Measurements from ENCODE around the gene KRTAP10-6. TPM values are rescaled to one million over a fixed set of nuclear protein-coding genes. Genes with fewer than 3 reads are reported as not detected.

The KRTAP10-6 gene, protein sequence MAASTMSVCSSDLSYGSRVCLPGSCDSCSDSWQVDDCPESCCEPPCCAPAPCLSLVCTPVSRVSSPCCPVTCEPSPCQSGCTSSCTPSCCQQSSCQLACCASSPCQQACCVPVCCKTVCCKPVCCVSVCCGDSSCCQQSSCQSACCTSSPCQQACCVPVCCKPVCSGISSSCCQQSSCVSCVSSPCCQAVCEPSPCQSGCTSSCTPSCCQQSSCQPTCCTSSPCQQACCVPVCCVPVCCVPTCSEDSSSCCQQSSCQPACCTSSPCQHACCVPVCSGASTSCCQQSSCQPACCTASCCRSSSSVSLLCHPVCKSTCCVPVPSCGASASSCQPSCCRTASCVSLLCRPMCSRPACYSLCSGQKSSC
- total RNA-seq (ENCODE audit: low replicate concordance), result not detected in 2 replicates

DNA sequence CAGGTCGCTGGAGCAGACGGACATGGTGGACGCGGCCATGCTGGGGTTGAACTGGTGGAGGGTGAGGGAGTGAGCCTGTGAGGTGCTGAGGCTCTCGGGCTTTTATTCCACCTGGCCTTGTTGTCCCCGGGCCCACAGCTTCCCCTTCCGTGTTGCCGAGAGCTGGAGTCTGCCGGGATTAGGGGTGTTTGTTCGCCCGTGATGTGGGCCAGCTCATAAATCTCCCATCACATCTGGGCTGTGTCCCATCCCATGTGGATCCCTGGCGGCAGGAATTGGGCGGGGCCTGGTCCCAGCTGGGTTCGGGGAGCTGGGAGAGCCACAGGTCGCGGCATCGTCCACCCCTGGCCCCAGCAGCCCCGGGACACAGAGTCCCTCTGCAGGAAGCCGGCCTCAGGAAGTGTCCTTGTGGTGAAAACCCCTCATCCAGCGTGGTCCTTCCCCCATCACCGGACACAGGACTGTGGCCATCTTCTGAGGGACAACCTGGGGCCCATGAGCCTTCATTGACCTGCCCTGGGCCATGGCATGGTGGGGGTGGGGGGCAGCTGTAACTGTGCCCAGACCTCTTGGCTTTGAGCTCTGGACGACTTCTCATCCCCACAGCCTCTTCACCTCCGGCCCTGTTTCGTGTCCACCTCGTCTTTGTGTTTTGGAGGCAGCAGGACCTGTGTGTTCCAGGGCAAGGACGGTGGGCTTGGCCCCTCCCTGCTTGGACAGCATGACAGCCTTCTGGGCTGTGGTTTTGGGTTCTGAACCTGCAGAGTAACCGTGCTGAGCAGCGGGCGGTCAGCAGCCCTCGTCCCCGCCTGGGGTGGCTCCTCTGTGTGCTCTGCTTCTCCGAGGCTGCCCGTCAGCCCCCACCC is at the start of gene KRTAP10-6:
Gene KRTAP10-6 (minus strand): TSS at position 60 of the 866 bp plus-strand sequence. CDS start 21 bp downstream, at position 39.

DNA sequence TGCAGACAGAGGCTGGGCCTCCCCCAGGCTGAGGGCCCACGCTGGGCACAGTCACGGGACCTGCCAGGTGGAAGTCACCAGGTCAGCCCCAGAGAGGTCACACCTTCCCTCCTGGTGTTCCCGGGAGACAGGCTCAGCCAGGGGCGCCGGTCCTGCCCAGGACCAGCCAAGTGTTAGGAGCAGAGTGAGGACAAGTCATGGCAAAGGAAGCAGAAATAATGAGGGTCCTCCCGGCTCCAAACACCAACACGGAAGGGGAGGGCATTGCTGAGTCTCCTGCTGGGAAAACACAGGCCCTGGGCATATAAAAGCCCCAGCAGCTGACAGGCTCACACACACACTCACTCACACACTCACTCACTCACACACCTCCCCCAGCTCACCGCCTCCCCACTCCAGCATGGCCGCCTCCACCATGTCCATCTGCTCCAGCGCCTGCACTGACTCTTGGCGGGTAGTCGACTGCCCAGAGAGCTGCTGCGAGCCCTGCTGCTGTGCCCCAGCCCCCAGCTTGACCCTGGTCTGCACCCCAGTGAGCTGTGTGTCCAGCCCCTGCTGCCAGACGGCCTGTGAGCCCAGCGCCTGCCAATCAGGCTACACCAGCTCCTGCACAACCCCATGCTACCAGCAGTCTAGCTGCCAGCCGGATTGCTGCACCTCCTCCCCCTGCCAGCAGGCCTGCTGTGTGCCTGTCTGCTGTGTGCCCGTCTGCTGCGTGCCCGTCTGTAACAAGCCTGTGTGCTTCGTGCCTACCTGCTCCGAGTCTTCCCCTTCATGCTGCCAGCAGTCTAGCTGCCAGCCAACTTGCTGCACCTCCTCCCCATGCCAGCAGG is 44.9 kb upstream of the KRTAP10-6 start, which contains the start of gene KRTAP10-10:
Gene KRTAP10-10 (plus strand): TSS at position 339 of the 833 bp plus-strand sequence. CDS start 62 bp downstream, at position 401.

DNA sequence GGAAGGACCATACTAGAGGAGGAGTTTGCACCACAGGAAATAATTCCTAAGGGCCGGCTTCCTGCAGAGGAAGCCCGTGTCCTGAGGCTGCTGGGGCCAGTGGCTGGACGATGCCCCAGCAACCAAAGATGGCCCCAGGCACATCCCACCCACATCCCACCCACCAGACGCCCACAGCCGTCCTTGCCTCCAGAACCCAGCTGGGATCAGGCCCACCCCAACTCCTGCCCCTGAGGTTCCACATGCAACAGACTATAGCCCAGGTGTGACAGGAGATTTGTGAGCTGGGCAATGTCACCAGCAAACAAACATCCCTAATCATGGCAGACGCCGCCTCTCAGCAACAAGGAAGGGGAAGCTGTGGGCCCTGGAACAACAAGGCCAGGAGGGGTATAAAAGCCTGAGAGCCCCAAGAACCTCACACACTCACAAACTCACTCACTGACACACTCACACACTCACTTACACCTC is 34.4 kb upstream of the KRTAP10-6 start, which contains the start of gene KRTAP10-9:
Gene KRTAP10-9 (plus strand): TSS at position 421 of the 471 bp plus-strand sequence. CDS start 79 bp downstream, outside the sequence.

DNA sequence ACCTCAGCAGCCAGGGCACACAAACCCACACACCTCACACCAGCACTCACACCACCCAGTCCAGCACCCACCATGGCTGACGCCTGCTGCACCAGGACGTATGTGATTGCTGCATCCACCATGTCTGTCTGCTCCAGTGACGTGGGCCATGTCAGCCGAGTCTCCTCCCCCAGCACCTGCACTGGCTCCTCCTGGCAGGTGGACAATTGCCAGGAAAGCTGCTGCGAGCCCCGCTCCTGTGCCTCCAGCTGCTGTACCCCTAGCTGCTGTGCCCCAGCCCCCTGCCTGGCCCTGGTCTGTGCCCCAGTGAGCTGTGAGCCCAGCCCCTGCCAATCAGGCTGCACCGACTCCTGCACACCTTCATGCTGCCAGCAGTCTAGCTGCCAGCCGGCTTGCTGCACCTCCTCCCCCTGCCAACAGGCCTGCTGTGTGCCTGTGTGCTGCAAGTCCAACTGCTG is 19.8 kb upstream of the KRTAP10-6 start, which contains the start of gene KRTAP10-8:
Gene KRTAP10-8 (plus strand): TSS at position 51 of the 458 bp plus-strand sequence. CDS start 22 bp downstream, at position 73.

GRCh38 chr21:44600118-44600978 is 8.0 kb upstream of the KRTAP10-6 start, which contains the start of gene KRTAP10-7:
Gene KRTAP10-7 (plus strand): TSS chr21:44600597. CDS start chr21:44600622, 25 bp downstream.

DNA sequence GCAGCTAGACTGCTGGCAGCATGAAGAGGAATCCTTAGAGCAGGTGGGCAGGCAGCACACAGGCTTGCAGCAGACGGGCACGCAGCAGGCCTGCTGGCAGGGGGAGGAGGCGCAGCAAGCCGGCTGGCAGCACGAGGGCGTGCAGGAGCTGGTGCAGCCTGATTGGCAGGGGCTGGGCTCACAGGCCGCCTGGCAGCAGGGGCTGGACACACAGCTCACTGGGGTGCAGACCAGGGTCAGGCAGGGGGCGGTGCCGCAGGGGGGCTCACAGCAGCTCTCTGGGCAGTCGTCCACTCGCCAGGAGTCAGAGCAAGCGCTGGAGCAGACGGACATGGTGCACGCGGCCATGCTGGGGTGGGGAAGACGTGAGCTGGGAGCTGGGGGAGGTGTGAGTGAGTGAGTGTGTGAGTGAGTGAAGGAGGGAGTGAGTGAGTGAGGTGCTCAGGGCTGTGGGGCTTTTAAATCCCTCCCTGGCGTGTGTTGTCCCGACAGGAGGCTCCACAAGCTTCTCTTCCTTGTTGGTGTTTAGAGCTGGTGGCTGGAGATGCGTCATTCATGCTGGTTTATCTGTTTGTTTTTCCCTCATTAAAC is 12.0 kb downstream of the KRTAP10-6 start, which contains the start of gene KRTAP10-5:
Gene KRTAP10-5 (minus strand): TSS at position 374 of the 591 bp plus-strand sequence. CDS start 26 bp downstream, at position 348.

GRCh38 chr21:44573630-44574456 is 18.5 kb downstream of the KRTAP10-6 start, which contains the start of gene KRTAP10-4:
Gene KRTAP10-4 (plus strand): TSS chr21:44573729. CDS start chr21:44573759, 30 bp downstream.

GRCh38 chr21:44558695-44559094 is 33.6 kb downstream of the KRTAP10-6 start, which contains the start of gene KRTAP10-3:
Gene KRTAP10-3 (minus strand): TSS chr21:44558795. CDS start chr21:44558715, 80 bp downstream.

GRCh38 chr21:44551340-44551961 is 40.9 kb downstream of the KRTAP10-6 start, which contains the start of gene KRTAP10-2:
Gene KRTAP10-2 (minus strand): TSS chr21:44551505. CDS start chr21:44551458, 47 bp downstream.

Other genes with a start within 250 kb of the KRTAP10-6 start
- gene TRPM2, start 238.9 kb downstream of the KRTAP10-6 start, total RNA-seq (ENCODE audit: low replicate concordance), result under 0.01 TPM in 1 of 2 replicates, not detected in the other
- 0.12 and 0.38 TPM in 2 replicates for gene LRRC3, start 137.0 kb downstream of the KRTAP10-6 start, total RNA-seq (ENCODE audit: low replicate concordance)
- gene KRTAP10-1, start 52.3 kb downstream of the KRTAP10-6 start, total RNA-seq (ENCODE audit: low replicate concordance), result not detected in 2 replicates
- gene KRTAP10-2, start 41.0 kb downstream of the KRTAP10-6 start, total RNA-seq (ENCODE audit: low replicate concordance), result not detected in 2 replicates
- not detected in 2 replicates for gene KRTAP10-3, start 33.7 kb downstream of the KRTAP10-6 start, total RNA-seq (ENCODE audit: low replicate concordance)
- gene KRTAP10-4, start 18.8 kb downstream of the KRTAP10-6 start, total RNA-seq (ENCODE audit: low replicate concordance), result not detected in 2 replicates
- not detected in 2 replicates for gene KRTAP10-5, start 11.9 kb downstream of the KRTAP10-6 start, total RNA-seq (ENCODE audit: low replicate concordance)
- gene KRTAP10-7, start 8.1 kb upstream of the KRTAP10-6 start, total RNA-seq (ENCODE audit: low replicate concordance), result not detected in 2 replicates
- not detected in 2 replicates for gene KRTAP10-8, start 19.6 kb upstream of the KRTAP10-6 start, total RNA-seq (ENCODE audit: low replicate concordance)
- not detected in 2 replicates for gene KRTAP10-9, start 34.6 kb upstream of the KRTAP10-6 start, total RNA-seq (ENCODE audit: low replicate concordance)
- not detected in 2 replicates for gene KRTAP10-10, start 44.9 kb upstream of the KRTAP10-6 start, total RNA-seq (ENCODE audit: low replicate concordance)
- gene KRTAP10-11, start 53.9 kb upstream of the KRTAP10-6 start, total RNA-seq (ENCODE audit: low replicate concordance), result not detected in 2 replicates
- not detected in 2 replicates for gene KRTAP12-4, start 62.2 kb upstream of the KRTAP10-6 start, total RNA-seq (ENCODE audit: low replicate concordance)
- not detected in 2 replicates for gene KRTAP12-3, start 65.4 kb upstream of the KRTAP10-6 start, total RNA-seq (ENCODE audit: low replicate concordance)
- not detected in 2 replicates for gene KRTAP12-2, start 74.4 kb upstream of the KRTAP10-6 start, total RNA-seq (ENCODE audit: low replicate concordance)
- gene KRTAP12-1, start 89.7 kb upstream of the KRTAP10-6 start, total RNA-seq (ENCODE audit: low replicate concordance), result not detected in 2 replicates
- not detected in 2 replicates for gene KRTAP10-12, start 104.7 kb upstream of the KRTAP10-6 start, total RNA-seq (ENCODE audit: low replicate concordance)
- gene TSPEAR, start 119.1 kb upstream of the KRTAP10-6 start, total RNA-seq (ENCODE audit: low replicate concordance), result not detected in 2 replicates
- 61.3 and 64.7 TPM in 2 replicates for gene UBE2G2, start 209.3 kb upstream of the KRTAP10-6 start, total RNA-seq (ENCODE audit: low replicate concordance)
- gene SUMO3, start 225.6 kb upstream of the KRTAP10-6 start, total RNA-seq (ENCODE audit: low replicate concordance), result 78.1 and 123 TPM in 2 replicates

All from smooth muscle cell of the coronary artery (primary cell).